Pancreas (tissue), 10 donors: ENCODE results near the gene FGF22. TPM values are rescaled to one million over a fixed set of nuclear protein-coding genes. Genes with fewer than 3 reads are reported as not detected.

Experiments used
- ATAC-seq, 4 donors: fragments of 200-7000 bp; cut with Tn5 transposase; one replicate each; pipeline versions ENCODE4 v1.8.0 to v1.9.1; 2020; ENCODE audit warnings: mild to moderate bottlenecking in 4 of 4, moderate library complexity in 4 of 4
- DNase-seq, 6 donors: peaks; one replicate each; pipeline ENCODE4 v3.0.0-alpha.2; 2020
- FAIRE-seq: peaks from 2 replicates; lab custom pipeline; 2012; peaks lifted over from hg19 to GRCh38; lab: Jason Lieb, UNC
- H3K27ac ChIP-seq, 4 donors: fragments of 200-600 bp; sonication (generic); 1 replicate in 3 of 4; 2 replicates in 1 of 4; pipeline versions ENCODE4 v1.5.0 to v1.8.0; 2020
- H3K27me3 ChIP-seq, 4 donors: fragments of 200-600 bp; one replicate each; pipeline ENCODE4 v1.8.0; 2021
- H3K36me3 ChIP-seq, 3 donors: fragments of 200-600 bp; sonication (generic) in 1 of 3; one replicate each; pipeline versions ENCODE4 v1.5.0 to v1.8.0; 2020 to 2021
- H3K4me1 ChIP-seq, 3 donors: fragments of 200-600 bp; one replicate each; pipeline ENCODE4 v1.8.0; 2021
- H3K4me3 ChIP-seq, 4 donors: fragments of 200-600 bp; sonication (generic) in 2 of 4; one replicate each; pipeline versions ENCODE4 v1.5.0 to v1.8.0; 2020 to 2021
- H3K9me3 ChIP-seq, 4 donors: fragments of 200-600 bp; one replicate each; pipeline ENCODE4 v1.8.0; 2021
- WGBS, 2 donors: extraction: QIAGEN DNeasy Blood & Tissue Kit; methylation state at CpG; one replicate each; pipeline ENCODE4 v1.1.7; 2013; 5-methylcytosine and 5-hydroxymethylcytosine counted together
- intact Hi-C, 3 donors: fragments of 100-400 bp; cut with DNase I; formaldehyde crosslinking; loops; one replicate each; pipeline versions ENCODE4 v1.11.1 to v1.14.2; 2022
- polyA plus RNA-seq, 2 donors: library from polyadenylated mRNA; stranded (reverse); fragments of 200-250 nt; gene quantifications; one replicate each; pipeline ENCODE4 v1.2.3, GENCODE V29; 2013
- total RNA-seq, 6 donors: library from RNA; stranded (reverse); fragmentation: NEBNext Ultra II Directional in 4 of 6; extraction: Animal tissue kit (Norgen Biotek cat#: 25700) in 4 of 6; gene quantifications; one replicate each; pipeline versions ENCODE4 v1.2.1 to v1.2.4, GENCODE V29; 2021 to 2023
- TF ChIP-seq, protein P1 (sequence below), 4 donors: fragments of 200-600 bp; sonication (generic) in 3 of 4; IDR thresholded peaks; one replicate each; pipeline versions ENCODE4 v1.5.0 to v1.8.0; 2021; ENCODE audit warnings: antibody characterized with exemption in 4 of 4
- donor health status: healthy with polysubstance abuse.
- donor health status: DM: no; HTN: no; CAD: no; lungs with moderate emphysema.
- donor health status: DM: no; HTN: no; CAD: no.
- donor health status: control.
- donor health status: control.
- donor health status: Bipolar disorder and iron deficiency.
- donor health status: DM: yes; HTN: yes; CAD: no.
- donor health status: DM: no; HTN: no; CAD: no.
- donor health status: DM: no; HTN: no; CAD: no.
- donor health status: DM: yes; HTN: yes; CAD: no.

Gene FGF22
- total and polyA plus RNA-seq, 8 donors: 0.12 to 0.53 (median 0.24) TPM; not detected in 2

DNA sequence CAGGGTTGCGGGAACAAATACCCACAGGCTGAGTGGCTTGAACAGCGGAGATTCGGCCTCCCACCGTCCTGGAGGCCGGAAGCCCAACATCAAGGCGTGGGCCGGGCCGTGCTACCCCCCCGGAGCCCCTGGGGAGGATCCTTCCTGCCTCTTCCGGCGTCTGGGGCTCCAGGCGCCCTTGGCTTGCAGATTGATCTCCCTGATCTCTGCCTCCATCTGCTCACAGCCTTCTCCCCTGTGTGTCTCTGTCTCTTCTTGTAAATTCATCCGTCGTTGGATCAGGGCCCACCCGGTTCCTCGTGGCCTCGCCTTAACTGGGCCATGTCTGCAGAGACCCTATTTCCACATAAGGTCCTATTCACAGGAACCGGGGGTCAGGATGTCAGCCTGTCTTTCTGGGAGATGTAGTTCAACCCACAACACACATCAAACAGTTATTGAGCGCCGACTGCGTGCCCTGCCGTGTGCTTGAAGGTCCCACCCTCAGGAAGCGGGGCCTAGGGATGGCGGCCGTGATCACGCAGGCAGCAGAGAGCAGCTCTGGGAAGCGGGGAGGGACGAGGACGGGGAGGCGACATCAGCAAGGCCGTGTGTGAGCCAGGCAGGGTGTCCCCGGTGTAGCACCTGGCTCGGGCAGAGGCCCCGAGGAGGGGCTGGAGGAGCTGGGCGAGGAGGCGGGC is 28.7 kb upstream of the FGF22 start:
- Histone ChIP-seq H3K4me1 (no peaks in the 10 kb centered on the region), H3K9me3 (no peaks in the 10 kb centered on the region), H3K36me3 (no peaks in the 10 kb centered on the region), H3K4me3 (peak overlapping the region in 1 of 4 donors; percentile 3), H3K27ac (peak overlapping the region in 1 of 4 donors; percentile 1), H3K27me3 (no peaks in the 10 kb centered on the region)
- intact Hi-C loops: no loop called here
- WGBS, 2 donors: 38 to 44% methylated on average over 36 of the region's 36 CpGs
- FAIRE-seq (no peak), DNase-seq (peak in 1 of 6 donors; percentile 57), ATAC-seq (peak in 3 of 4 donors; percentile 57 to 58 (median 58))
- TF ChIP-seq, protein P1, sequence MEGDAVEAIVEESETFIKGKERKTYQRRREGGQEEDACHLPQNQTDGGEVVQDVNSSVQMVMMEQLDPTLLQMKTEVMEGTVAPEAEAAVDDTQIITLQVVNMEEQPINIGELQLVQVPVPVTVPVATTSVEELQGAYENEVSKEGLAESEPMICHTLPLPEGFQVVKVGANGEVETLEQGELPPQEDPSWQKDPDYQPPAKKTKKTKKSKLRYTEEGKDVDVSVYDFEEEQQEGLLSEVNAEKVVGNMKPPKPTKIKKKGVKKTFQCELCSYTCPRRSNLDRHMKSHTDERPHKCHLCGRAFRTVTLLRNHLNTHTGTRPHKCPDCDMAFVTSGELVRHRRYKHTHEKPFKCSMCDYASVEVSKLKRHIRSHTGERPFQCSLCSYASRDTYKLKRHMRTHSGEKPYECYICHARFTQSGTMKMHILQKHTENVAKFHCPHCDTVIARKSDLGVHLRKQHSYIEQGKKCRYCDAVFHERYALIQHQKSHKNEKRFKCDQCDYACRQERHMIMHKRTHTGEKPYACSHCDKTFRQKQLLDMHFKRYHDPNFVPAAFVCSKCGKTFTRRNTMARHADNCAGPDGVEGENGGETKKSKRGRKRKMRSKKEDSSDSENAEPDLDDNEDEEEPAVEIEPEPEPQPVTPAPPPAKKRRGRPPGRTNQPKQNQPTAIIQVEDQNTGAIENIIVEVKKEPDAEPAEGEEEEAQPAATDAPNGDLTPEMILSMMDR (IDR thresholded peaks at IDR 0.05): no peak

DNA sequence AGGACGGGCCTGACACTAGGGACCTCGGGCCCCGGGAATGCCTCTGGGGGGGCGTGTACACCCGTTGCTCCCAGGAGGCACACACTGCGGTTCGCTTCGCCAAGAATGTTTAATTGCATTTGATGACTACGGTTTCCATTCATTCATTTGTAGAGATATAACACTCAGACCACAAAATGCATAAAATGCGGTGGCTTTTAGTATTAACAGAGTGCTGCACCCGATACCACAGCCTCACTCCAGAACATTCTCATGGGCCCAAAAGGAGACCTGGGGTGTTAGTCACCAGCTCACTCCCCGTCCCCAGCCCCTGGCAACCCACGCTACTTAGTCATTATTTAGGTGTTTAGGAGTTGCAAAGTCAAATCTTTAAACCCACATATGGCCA is 28.2 kb upstream of the FGF22 start:
- Histone ChIP-seq H3K4me3 (no peak overlapping the region), H3K9me3 (no peaks in the 10 kb centered on the region), H3K27ac (no peak overlapping the region), H3K27me3 (no peaks in the 10 kb centered on the region), H3K36me3 (no peaks in the 10 kb centered on the region), H3K4me1 (no peaks in the 10 kb centered on the region)
- FAIRE-seq (no peak), DNase-seq (no peak), ATAC-seq (peak in 1 of 4 donors; percentile 27)
- intact Hi-C loops: no loop called here
- TF ChIP-seq, protein P1 (IDR thresholded peaks at IDR 0.05): no peak
- WGBS, 2 donors: 59 to 61% methylated on average over 13 of the region's 13 CpGs

- intact Hi-C loops: no loop called here
- Histone ChIP-seq H3K9me3 (no peaks in the 10 kb centered on the region), H3K27me3 (no peaks in the 10 kb centered on the region), H3K27ac (no peak overlapping the region), H3K36me3 (peaks cover 0 to under 1% (median 0%) of the 10 kb centered on the region in 3 donors), H3K4me3 (no peak overlapping the region), H3K4me1 (no peaks in the 10 kb centered on the region)
- WGBS, 2 donors: 87 to 90% methylated on average over 33 of the region's 33 CpGs
- DNase-seq (peak in 1 of 6 donors; percentile 51), FAIRE-seq (no peak), ATAC-seq (no peak)
- TF ChIP-seq, protein P1 (IDR thresholded peaks at IDR 0.05): no peak
These were observed 26.7 kb upstream of the FGF22 start for GRCh38 chr19:612941-613340.

GRCh38 chr19:613732-614567 is 25.7 kb upstream of the FGF22 start:
- H3K36me3 ChIP-seq: peaks cover 2 to 9% (median 7%) of the 10 kb centered on the region in 3 donors
- TF ChIP-seq, protein P1 (IDR thresholded peaks at IDR 0.05): no peak
- DNase-seq: peak in 1 of 6 donors; percentile 63
- intact Hi-C loops: no loop called here
- ATAC-seq: no peak
- no peaks in the 10 kb centered on the region for H3K27me3 ChIP-seq
- FAIRE-seq: no peak
- no peaks in the 10 kb centered on the region for H3K9me3 ChIP-seq
- no peak overlapping the region for H3K4me3 ChIP-seq
- 77 to 86% methylated on average over 49 to 54 of the region's 54 CpGs for WGBS, 2 donors
- H3K27ac ChIP-seq: no peak overlapping the region
- H3K4me1 ChIP-seq: no peaks in the 10 kb centered on the region
